Renal cortical epithelial cell (primary cell): ENCODE data around the gene FAM83C. TPM values are rescaled to one million over a fixed set of nuclear protein-coding genes. Genes with fewer than 3 reads are reported as not detected.

Experiments used
- DNase-seq: peaks from one replicate; pipeline ENCODE4 v3.0.0-alpha.2; 2011; ENCODE audit warnings: low read depth
- total RNA-seq: library from RNA; depleted of rRNA; stranded (reverse); fragments of >200 nt; gene quantifications from 2 replicates; pipeline ENCODE4 v1.2.3, GENCODE V29; 2014

Gene FAM83C
- total RNA-seq: not detected in 2 replicates

- DNase-seq: no peak
Measured at GRCh38 chr20:35291654-35292503, at the start of gene FAM83C. Gene FAM83C (minus strand): TSS chr20:35292425. CDS start chr20:35292304, 121 bp downstream.

GRCh38 chr20:35341366-35342028 lies 49.3 kb upstream of the FAM83C start:
- no peak for DNase-seq

- no peak for DNase-seq
Measured at GRCh38 chr20:35340436-35340835, 48.2 kb upstream of the FAM83C start.

GRCh38 chr20:35339636-35340035 lies 47.4 kb upstream of the FAM83C start:
- DNase-seq: no peak

GRCh38 chr20:35339007-35339406 lies 46.8 kb upstream of the FAM83C start:
- DNase-seq: peak; percentile 64

- no peak for DNase-seq
Measured at GRCh38 chr20:35334311-35335101, 42.3 kb upstream of the FAM83C start.

- DNase-seq: no peak
Measured at GRCh38 chr20:35333606-35334005, 41.4 kb upstream of the FAM83C start.

GRCh38 chr20:35332540-35333200 lies 40.4 kb upstream of the FAM83C start:
- no peak for DNase-seq

GRCh38 chr20:35329435-35330139 lies 37.4 kb upstream of the FAM83C start:
- DNase-seq: peak; percentile 43

GRCh38 chr20:35328689-35329088 lies 36.5 kb upstream of the FAM83C start:
- no peak for DNase-seq

GRCh38 chr20:35328095-35328685 lies 36.0 kb upstream of the FAM83C start:
- DNase-seq: no peak

- DNase-seq: peak; percentile 87
Measured at GRCh38 chr20:35327074-35327976, 35.1 kb upstream of the FAM83C start.

GRCh38 chr20:35326740-35327073 lies 34.5 kb upstream of the FAM83C start:
- no peak for DNase-seq

GRCh38 chr20:35326021-35326739 lies 34.0 kb upstream of the FAM83C start:
- DNase-seq: no peak

GRCh38 chr20:35325401-35325800 lies 33.2 kb upstream of the FAM83C start:
- no peak for DNase-seq

- peak; percentile 96 for DNase-seq
Measured at GRCh38 chr20:35320396-35321126, 28.3 kb upstream of the FAM83C start.

GRCh38 chr20:35319871-35320197 lies 27.6 kb upstream of the FAM83C start:
- DNase-seq: peak; percentile 78

GRCh38 chr20:35319192-35319870 lies 27.1 kb upstream of the FAM83C start:
- DNase-seq: peak; percentile 74
